Activated B cell treated with CpG ODN at 0.5 μM for 24 hours (primary cell): ENCODE results near the gene NLRC5. TPM values are rescaled to one million over a fixed set of nuclear protein-coding genes. Genes with fewer than 3 reads are reported as not detected.

Experiments used
- ATAC-seq: fragments of 200-7000 bp; cut with Tn5 transposase; one replicate; pipeline ENCODE4 v1.10.0; 2021; ENCODE audit warnings: low read depth, mild to moderate bottlenecking, moderate library complexity
- CTCF ChIA-PET: fragments of 350-600 bp; sonication (Branson Sonifier 250); formaldehyde crosslinking; loops from one replicate; lab custom pipeline; 2021; ENCODE audit warnings: antibody characterized with exemption; lab: Charles Lee
- POLR2A ChIA-PET: fragments of 350-600 bp; sonication (Branson Sonifier 250); formaldehyde crosslinking; loops from one replicate; lab custom pipeline; 2021; ENCODE audit warnings: antibody characterized with exemption; lab: Charles Lee
- DNase-seq: peaks from one replicate; pipeline ENCODE4 v3.0.0; 2022
- H3K27ac Mint-ChIP-seq: one replicate; pipeline ENCODE4 v1.8.0; 2020; ENCODE audit warnings: mixed read lengths
- H3K27me3 Mint-ChIP-seq: one replicate; pipeline ENCODE4 v1.8.0; 2021; ENCODE audit warnings: mixed read lengths
- H3K36me3 Mint-ChIP-seq: one replicate; pipeline ENCODE4 v1.8.0; 2021; ENCODE audit warnings: low read depth, mixed read lengths
- H3K4me1 Mint-ChIP-seq: one replicate; pipeline ENCODE4 v1.8.0; 2021; ENCODE audit warnings: mixed read lengths
- H3K4me3 Mint-ChIP-seq: one replicate; pipeline ENCODE4 v1.8.0; 2020; ENCODE audit warnings: mild to moderate bottlenecking, mixed read lengths
- H3K9me3 Mint-ChIP-seq: one replicate; pipeline ENCODE4 v1.8.0; 2020; ENCODE audit warnings: mixed read lengths
- CTCF ChIP-seq: fragments of 200-600 bp; IDR thresholded peaks from one replicate; pipeline ENCODE4 v1.8.0; 2022; ENCODE audit warnings: antibody characterized with exemption, mild to moderate bottlenecking
- intact Hi-C: fragments of 100-400 bp; cut with micrococcal nuclease; formaldehyde crosslinking; loops from one replicate; pipeline ENCODE4 v1.15.1; 2024
- total RNA-seq: library from RNA; stranded (reverse); gene quantifications from 2 replicates; pipeline ENCODE4 v1.2.3, GENCODE V29; 2022

NLRC5 gene
- total RNA-seq, 1 donor from 2014 or later: 372 TPM

GRCh38 chr16:56950881-56951771 lies 38.2 kb upstream of the NLRC5 start:
- H3K9me3 Mint-ChIP-seq: no peaks in the 10 kb centered on the region

GRCh38 chr16:56953006-56953405 lies 36.4 kb upstream of the NLRC5 start:
- peaks cover 45% of the 10 kb centered on the region for H3K4me1 Mint-ChIP-seq
- H3K27ac Mint-ChIP-seq: no peak overlapping the region
- POLR2A ChIA-PET: interaction anchor here (0.9 to 3.4 kb wide), 7 partner anchors 11 to 288 kb away, joined by 3 to 35 read pairs (median 4); no protein-coding TSS in a partner anchor

More at GRCh38 chr16:56950881-56951771, 38.2 kb upstream of the NLRC5 start:
- ATAC-seq (peak; percentile 90), DNase-seq (peak; percentile 68)
- TF ChIP-seq CTCF: no peak
- peaks cover 17% of the 10 kb centered on the region for H3K36me3 Mint-ChIP-seq
- ChIA-PET CTCF (interaction anchor here (0.6 to 4.4 kb wide), 14 partner anchors 9 to 133 kb away, joined by 3 to 33 read pairs (median 4); partner anchors contain the start of genes CETP and HERPUD1), POLR2A (interaction anchor here (0.5 to 4.1 kb wide), 25 partner anchors 9 to 569 kb away, joined by 3 to 62 read pairs (median 4); partner anchors contain the start of genes ARL2BP, HERPUD1, NLRC5 and PSME3IP1)
- peaks cover 48% of the 10 kb centered on the region for H3K4me1 Mint-ChIP-seq
- peak overlapping the region; percentile 60 for H3K4me3 Mint-ChIP-seq
- intact Hi-C loops: loop anchor here (1.0 to 5.0 kb wide), 6 partner anchors 13 to 91 kb away; no protein-coding TSS in a partner anchor
- peak overlapping the region; percentile 74 for H3K27ac Mint-ChIP-seq
- H3K27me3 Mint-ChIP-seq: no peaks in the 10 kb centered on the region

GRCh38 chr16:56956076-56956475 lies 33.3 kb upstream of the NLRC5 start:
- DNase-seq: no peak
- no peaks in the 10 kb centered on the region for H3K9me3 Mint-ChIP-seq
- H3K36me3 Mint-ChIP-seq: no peaks in the 10 kb centered on the region
- ChIA-PET POLR2A (interaction anchor here (1.0 kb wide), 1 partner anchor 12 kb away, joined by 5 read pairs; no protein-coding TSS in a partner anchor), CTCF (no interaction called here)
- no peak overlapping the region for H3K27ac Mint-ChIP-seq
- TF ChIP-seq CTCF: no peak
- H3K4me3 Mint-ChIP-seq: no peak overlapping the region
- peaks cover 25% of the 10 kb centered on the region for H3K4me1 Mint-ChIP-seq
- intact Hi-C loops: no loop called here
- H3K27me3 Mint-ChIP-seq: no peaks in the 10 kb centered on the region
- ATAC-seq: no peak

More at GRCh38 chr16:56953006-56953405, 36.4 kb upstream of the NLRC5 start:
- H3K27me3 Mint-ChIP-seq: no peaks in the 10 kb centered on the region
- H3K36me3 Mint-ChIP-seq: peaks cover 5% of the 10 kb centered on the region
- DNase-seq: no peak
- no peak for ATAC-seq
- H3K9me3 Mint-ChIP-seq: no peaks in the 10 kb centered on the region
- CTCF ChIA-PET: interaction anchor here (1.7 to 4.4 kb wide), 3 partner anchors 12 to 85 kb away, joined by 5 to 33 read pairs (median 27); partner anchors contain the start of gene HERPUD1
- intact Hi-C loops: loop anchor here (5.0 kb wide), 1 partner anchor 39 kb away; no protein-coding TSS in a partner anchor
- TF ChIP-seq CTCF: no peak
- H3K4me3 Mint-ChIP-seq: no peak overlapping the region

GRCh38 chr16:56956756-56957155 lies 32.6 kb upstream of the NLRC5 start:
- TF ChIP-seq CTCF: no peak
- intact Hi-C loops: no loop called here
- Mint-ChIP-seq H3K4me3 (no peak overlapping the region), H3K4me1 (peaks cover 18% of the 10 kb centered on the region), H3K27ac (no peak overlapping the region), H3K36me3 (no peaks in the 10 kb centered on the region), H3K9me3 (no peaks in the 10 kb centered on the region), H3K27me3 (no peaks in the 10 kb centered on the region)
- no peak for DNase-seq
- POLR2A ChIA-PET: interaction anchor here (0.6 to 1.0 kb wide), 2 partner anchors 13 to 229 kb away, joined by 4 to 5 read pairs; partner anchors contain the start of genes PSME3IP1 and RSPRY1
- no peak for ATAC-seq
- CTCF ChIA-PET: no interaction called here
